ENCODE data around the gene PSTPIP2. TPM values are rescaled to one million over a fixed set of nuclear protein-coding genes. Genes with fewer than 3 reads are reported as not detected.

PSTPIP2 gene
- polyA plus RNA-seq, 1 donor from 2014 or later = 0.98 TPM

GRCh38 chr18:46009125-46009840, 62.8 kb downstream of the PSTPIP2 start:
- Histone ChIP-seq H3K79me2 (replicated peaks; ENCODE audit: insufficient read depth, low read length) (no peaks in the 10 kb centered on the region), H3K9me3 (ENCODE audit: low read length) (no peaks in the 10 kb centered on the region), H3K4me2 (ENCODE audit: low read length) (no peak overlapping the region), H3K36me3 (ENCODE audit: insufficient read depth, low read length) (no peaks in the 10 kb centered on the region), H3K27me3 (ENCODE audit: insufficient read depth, low read depth, low read length) (no peaks in the 10 kb centered on the region), H3K4me3 (ENCODE audit: low read length) (no peak overlapping the region), H2AFZ (ENCODE audit: low read depth, low read length) (no peak overlapping the region), H3K9me2 (ENCODE audit: insufficient read depth, low read length) (no peaks in the 10 kb centered on the region), H4K20me1 (ENCODE audit: insufficient read depth) (no peaks in the 10 kb centered on the region), H3K27ac (ENCODE audit: low read length) (no peak overlapping the region), H3K9ac (ENCODE audit: low read length) (no peak overlapping the region), H3F3A (ENCODE audit: insufficient read depth, low read length, poor library complexity, severe bottlenecking) (no peaks in the 10 kb centered on the region)
- no peak for TF ChIP-seq SMC3 (conservative IDR thresholded peaks at IDR 0.05; ENCODE audit: poor library complexity)
- TF ChIP-seq TAF1 (IDR thresholded peaks at IDR 0.05; ENCODE audit: low read depth) = no peak
- TF ChIP-seq EZH2 (IDR thresholded peaks at IDR 0.05; ENCODE audit: borderline replicate concordance, insufficient read depth, low read length, poor library complexity, severe bottlenecking) = no peak
- TF ChIP-seq MXI1 (conservative IDR thresholded peaks at IDR 0.05; ENCODE audit: poor library complexity, severe bottlenecking) = no peak
- no peak for TF ChIP-seq RAD21 (conservative IDR thresholded peaks at IDR 0.05)
- TF ChIP-seq POLR2AphosphoS5 (IDR thresholded peaks at IDR 0.05) = no peak
- TF ChIP-seq EP300 (conservative IDR thresholded peaks at IDR 0.05; ENCODE audit: poor library complexity, severe bottlenecking) = no peak
- TF ChIP-seq, protein P1, sequence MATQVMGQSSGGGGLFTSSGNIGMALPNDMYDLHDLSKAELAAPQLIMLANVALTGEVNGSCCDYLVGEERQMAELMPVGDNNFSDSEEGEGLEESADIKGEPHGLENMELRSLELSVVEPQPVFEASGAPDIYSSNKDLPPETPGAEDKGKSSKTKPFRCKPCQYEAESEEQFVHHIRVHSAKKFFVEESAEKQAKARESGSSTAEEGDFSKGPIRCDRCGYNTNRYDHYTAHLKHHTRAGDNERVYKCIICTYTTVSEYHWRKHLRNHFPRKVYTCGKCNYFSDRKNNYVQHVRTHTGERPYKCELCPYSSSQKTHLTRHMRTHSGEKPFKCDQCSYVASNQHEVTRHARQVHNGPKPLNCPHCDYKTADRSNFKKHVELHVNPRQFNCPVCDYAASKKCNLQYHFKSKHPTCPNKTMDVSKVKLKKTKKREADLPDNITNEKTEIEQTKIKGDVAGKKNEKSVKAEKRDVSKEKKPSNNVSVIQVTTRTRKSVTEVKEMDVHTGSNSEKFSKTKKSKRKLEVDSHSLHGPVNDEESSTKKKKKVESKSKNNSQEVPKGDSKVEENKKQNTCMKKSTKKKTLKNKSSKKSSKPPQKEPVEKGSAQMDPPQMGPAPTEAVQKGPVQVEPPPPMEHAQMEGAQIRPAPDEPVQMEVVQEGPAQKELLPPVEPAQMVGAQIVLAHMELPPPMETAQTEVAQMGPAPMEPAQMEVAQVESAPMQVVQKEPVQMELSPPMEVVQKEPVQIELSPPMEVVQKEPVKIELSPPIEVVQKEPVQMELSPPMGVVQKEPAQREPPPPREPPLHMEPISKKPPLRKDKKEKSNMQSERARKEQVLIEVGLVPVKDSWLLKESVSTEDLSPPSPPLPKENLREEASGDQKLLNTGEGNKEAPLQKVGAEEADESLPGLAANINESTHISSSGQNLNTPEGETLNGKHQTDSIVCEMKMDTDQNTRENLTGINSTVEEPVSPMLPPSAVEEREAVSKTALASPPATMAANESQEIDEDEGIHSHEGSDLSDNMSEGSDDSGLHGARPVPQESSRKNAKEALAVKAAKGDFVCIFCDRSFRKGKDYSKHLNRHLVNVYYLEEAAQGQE (IDR thresholded peaks at IDR 0.05; ENCODE audit: borderline replicate concordance) = no peak
- no peak for TF ChIP-seq CTCF (IDR thresholded peaks at IDR 0.05; ENCODE audit: poor library complexity, severe bottlenecking)

DNA sequence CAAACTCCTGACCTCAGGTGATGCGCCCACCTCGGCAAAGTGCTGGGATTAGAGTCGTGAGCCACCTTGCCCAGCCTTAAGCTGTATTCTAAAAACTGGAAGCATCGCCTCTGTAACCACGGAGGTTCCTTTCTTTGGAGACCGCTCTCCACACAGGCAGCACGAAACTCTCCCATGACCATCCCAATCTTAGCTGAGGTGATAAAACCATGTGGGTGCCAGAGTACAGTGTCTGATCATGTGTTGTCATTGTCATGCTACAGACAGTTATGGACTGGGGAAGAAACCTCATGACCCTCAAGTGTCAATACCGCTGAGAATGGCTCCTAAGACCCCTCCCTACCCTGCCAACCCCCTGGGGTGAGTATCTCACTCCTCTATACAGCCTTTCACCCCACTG, 63.5 kb downstream of the PSTPIP2 start:
- H3K27me3 ChIP-seq (ENCODE audit: insufficient read depth, low read depth, low read length) = no peaks in the 10 kb centered on the region
- H3K4me2 ChIP-seq (ENCODE audit: low read length) = no peak overlapping the region
- no peaks in the 10 kb centered on the region for H3K36me3 ChIP-seq (ENCODE audit: insufficient read depth, low read length)
- no peaks in the 10 kb centered on the region for H3F3A ChIP-seq (ENCODE audit: insufficient read depth, low read length, poor library complexity, severe bottlenecking)
- no peak overlapping the region for H3K27ac ChIP-seq (ENCODE audit: low read length)
- H3K79me2 ChIP-seq (replicated peaks; ENCODE audit: insufficient read depth, low read length) = no peaks in the 10 kb centered on the region
- H2AFZ ChIP-seq (ENCODE audit: low read depth, low read length) = no peak overlapping the region
- H3K9me3 ChIP-seq (ENCODE audit: low read length) = no peaks in the 10 kb centered on the region
- no peaks in the 10 kb centered on the region for H3K9me2 ChIP-seq (ENCODE audit: insufficient read depth, low read length)
- no peak overlapping the region for H3K9ac ChIP-seq (ENCODE audit: low read length)
- H3K4me3 ChIP-seq (ENCODE audit: low read length) = no peak overlapping the region
- TF ChIP-seq EP300 (conservative IDR thresholded peaks at IDR 0.05; ENCODE audit: poor library complexity, severe bottlenecking) = no peak
- no peak for TF ChIP-seq CTCF (IDR thresholded peaks at IDR 0.05; ENCODE audit: poor library complexity, severe bottlenecking)
- TF ChIP-seq RAD21 (conservative IDR thresholded peaks at IDR 0.05) = no peak
- no peak for TF ChIP-seq POLR2AphosphoS5 (IDR thresholded peaks at IDR 0.05)
- TF ChIP-seq, protein P1 (IDR thresholded peaks at IDR 0.05; ENCODE audit: borderline replicate concordance) = no peak
- no peak for TF ChIP-seq SMC3 (conservative IDR thresholded peaks at IDR 0.05; ENCODE audit: poor library complexity)
- no peak for TF ChIP-seq MXI1 (conservative IDR thresholded peaks at IDR 0.05; ENCODE audit: poor library complexity, severe bottlenecking)
- no peak for TF ChIP-seq TAF1 (IDR thresholded peaks at IDR 0.05; ENCODE audit: low read depth)
- no peak for TF ChIP-seq EZH2 (IDR thresholded peaks at IDR 0.05; ENCODE audit: borderline replicate concordance, insufficient read depth, low read length, poor library complexity, severe bottlenecking)
- no peaks in the 10 kb centered on the region for H4K20me1 ChIP-seq (ENCODE audit: insufficient read depth)
